ENCODE data around the gene UBE3B.

The UBE3B gene

DNA sequence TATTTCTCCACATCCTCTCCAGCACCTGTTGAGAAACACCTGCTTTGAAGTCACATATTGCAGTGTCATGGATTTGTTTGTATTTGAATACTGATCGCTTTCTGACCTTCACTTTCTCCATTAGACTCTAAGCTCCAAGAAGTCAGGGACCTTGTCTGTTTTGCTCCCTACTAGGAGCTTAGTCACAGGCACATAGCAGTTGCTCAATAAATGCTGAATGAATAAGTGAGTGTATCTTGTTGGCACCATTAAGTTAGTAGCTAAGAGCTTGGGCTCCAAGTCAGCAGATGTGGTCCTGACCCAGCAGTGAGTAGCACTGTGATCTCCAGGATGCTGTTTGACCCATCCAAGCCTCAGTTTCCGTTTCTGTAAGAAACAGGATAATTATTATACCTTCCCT lies 106.3 kb downstream of the UBE3B start:
- Histone ChIP-seq H3K27ac (ENCODE audit: low read length) (no peak overlapping the region), H3K9ac (ENCODE audit: low read length) (no peak overlapping the region), H3K9me3 (ENCODE audit: control insufficient read depth, low read depth, low read length) (no peaks in the 10 kb centered on the region), H3K36me3 (ENCODE audit: control insufficient read depth, low read depth, low read length) (peaks cover 55% of the 10 kb centered on the region), H3K27me3 (ENCODE audit: control insufficient read depth, insufficient read depth, low read length) (no peaks in the 10 kb centered on the region), H3K4me1 (ENCODE audit: control insufficient read depth, low read depth, low read length) (no peaks in the 10 kb centered on the region), H3K4me3 (ENCODE audit: low read length) (no peak overlapping the region)

Data from iPS-18a (cell line).